ENCODE results near the gene SOX13.

Gene SOX13

DNA sequence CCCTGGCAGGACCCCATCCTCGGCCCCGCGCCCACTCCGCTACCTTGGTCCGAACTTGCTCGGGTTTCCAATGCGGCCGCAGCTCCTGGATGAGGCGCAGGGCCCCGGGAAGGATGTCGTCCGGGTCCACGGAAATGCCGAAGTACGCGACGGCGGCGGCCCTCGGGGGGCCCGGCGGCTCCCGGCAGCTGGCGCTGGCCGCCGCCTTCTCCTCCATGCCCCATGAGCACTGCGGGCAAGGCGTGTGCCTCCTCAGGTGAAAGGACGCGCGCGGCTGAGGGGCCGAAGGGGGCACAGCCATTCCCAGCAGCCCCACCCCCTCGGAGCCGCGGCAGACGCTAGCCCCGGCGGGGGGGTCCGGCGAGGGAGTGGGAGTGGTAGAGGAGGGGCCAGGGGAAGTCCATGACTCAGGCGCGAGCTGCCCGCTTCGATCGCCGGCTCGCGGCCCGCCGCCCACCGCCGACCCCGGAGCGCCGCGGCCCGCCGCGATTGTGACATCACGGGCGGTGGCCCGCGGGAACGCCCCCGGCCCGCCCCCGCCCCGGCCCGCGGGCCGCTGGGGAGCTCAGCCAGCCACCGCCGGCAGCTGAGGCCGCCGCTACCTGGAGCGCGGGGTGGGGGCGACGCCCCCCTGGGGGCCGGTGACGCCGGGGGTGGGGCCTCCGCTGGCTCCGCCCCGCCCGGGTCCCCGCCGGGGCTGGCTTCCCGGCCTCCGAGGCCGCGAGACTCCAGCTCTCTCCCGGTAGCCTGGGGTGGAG is 78.8 kb downstream of the SOX13 start, which contains the start of gene ETNK2:
Gene ETNK2 (minus strand): TSS at position 493 of the 758 bp plus-strand sequence. CDS start 192 bp downstream, at position 301.
- H3K27ac ChIP-seq = peak within 1 kb of the TSS; percentile 5; the same call in 1 of the 2 replicates
- TF ChIP-seq ZFX (IDR thresholded peaks at IDR 0.05; ENCODE audit: borderline replicate concordance) (no peak), CTCF (IDR thresholded peaks at IDR 0.05) (no peak)

- peak overlapping the region; percentile 5; the same call in 1 of the 2 replicates for H3K27ac ChIP-seq
- TF ChIP-seq CTCF (IDR thresholded peaks at IDR 0.05) (no peak), ZFX (IDR thresholded peaks at IDR 0.05; ENCODE audit: borderline replicate concordance) (no peak)
These were observed 79.6 kb downstream of the SOX13 start for GRCh38 chr1:204152310-204153044.

DNA sequence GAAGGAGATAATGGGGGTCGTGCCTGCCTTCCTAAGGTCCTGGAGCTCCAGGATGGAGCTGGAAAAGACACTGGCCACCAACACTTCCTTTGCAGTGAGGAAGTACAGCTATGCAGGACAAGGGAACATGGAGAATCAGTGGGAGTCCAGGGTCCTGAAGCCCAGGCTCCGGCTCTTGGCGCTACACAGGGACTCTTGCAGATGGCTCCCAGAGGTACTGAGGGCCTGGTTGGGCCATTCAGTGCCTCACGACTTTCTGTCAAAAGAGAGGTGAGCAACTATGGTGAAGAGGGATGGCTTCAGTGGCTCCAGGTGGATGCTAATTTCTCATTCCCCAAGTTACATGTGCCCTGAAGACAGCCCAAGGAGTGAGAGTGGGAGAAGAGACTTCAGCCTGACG is 80.8 kb downstream of the SOX13 start:
- no peak for TF ChIP-seq ZFX (IDR thresholded peaks at IDR 0.05; ENCODE audit: borderline replicate concordance)
- no peak for TF ChIP-seq CTCF (IDR thresholded peaks at IDR 0.05)
- H3K27ac ChIP-seq = no peak overlapping the region

- no peak overlapping the region for H3K27ac ChIP-seq
- TF ChIP-seq ZFX (IDR thresholded peaks at IDR 0.05; ENCODE audit: borderline replicate concordance) (no peak), CTCF (IDR thresholded peaks at IDR 0.05) (no peak)
These were observed 81.8 kb downstream of the SOX13 start for GRCh38 chr1:204154568-204155255.

GRCh38 chr1:204155881-204156280 is 83.0 kb downstream of the SOX13 start:
- no peak overlapping the region for H3K27ac ChIP-seq
- TF ChIP-seq CTCF (IDR thresholded peaks at IDR 0.05) (no peak), ZFX (IDR thresholded peaks at IDR 0.05; ENCODE audit: borderline replicate concordance) (no peak)

- no peak overlapping the region for H3K27ac ChIP-seq
These were observed 85.0 kb downstream of the SOX13 start for GRCh38 chr1:204157962-204158361.

More at GRCh38 chr1:204157962-204158361, 85.0 kb downstream of the SOX13 start:
- TF ChIP-seq CTCF (IDR thresholded peaks at IDR 0.05) (no peak), ZFX (IDR thresholded peaks at IDR 0.05; ENCODE audit: borderline replicate concordance) (no peak)
